Measurements from ENCODE around the gene STBD1.
"Not testable (repeated sequence)": the region's sequence is repeated elsewhere in the genome, so short reads cannot be mapped to it uniquely, and the experiment has no call there.

STBD1 gene

GRCh38 chr4:76305971-76306881 lies at the start of gene STBD1:
Gene STBD1 (plus strand): TSS chr4:76306733. CDS start chr4:76306770, 37 bp downstream.
- no peak for DNase-seq (ENCODE audit: low read depth in 2 of 2)

- no peak for DNase-seq (ENCODE audit: low read depth in 2 of 2)
These were observed 49.6 kb upstream of the STBD1 start for GRCh38 chr4:76256968-76257367.

- DNase-seq (ENCODE audit: low read depth in 2 of 2): no peak
These were observed 48.7 kb upstream of the STBD1 start for GRCh38 chr4:76257824-76258223.

GRCh38 chr4:76260571-76260970 lies 46.0 kb upstream of the STBD1 start:
- DNase-seq (ENCODE audit: low read depth in 2 of 2): no peak

GRCh38 chr4:76265631-76266218 lies 40.8 kb upstream of the STBD1 start:
- DNase-seq (ENCODE audit: low read depth in 2 of 2): no peak

- no peak for DNase-seq (ENCODE audit: low read depth in 2 of 2)
These were observed 39.9 kb upstream of the STBD1 start for GRCh38 chr4:76266627-76267026.

GRCh38 chr4:76267811-76268210 lies 38.7 kb upstream of the STBD1 start:
- DNase-seq (ENCODE audit: low read depth in 2 of 2): no peak

GRCh38 chr4:76270244-76271175 lies 36.0 kb upstream of the STBD1 start:
- no peak for DNase-seq (ENCODE audit: low read depth in 2 of 2)

GRCh38 chr4:76271248-76271647 lies 35.3 kb upstream of the STBD1 start:
- DNase-seq (ENCODE audit: low read depth in 2 of 2): no peak

- no peak for DNase-seq (ENCODE audit: low read depth in 2 of 2)
These were observed 34.5 kb upstream of the STBD1 start for GRCh38 chr4:76272073-76272472.

- DNase-seq (ENCODE audit: low read depth in 2 of 2): no peak
These were observed 34.0 kb upstream of the STBD1 start for GRCh38 chr4:76272582-76272981.

- DNase-seq (ENCODE audit: low read depth in 2 of 2): no peak
These were observed 33.5 kb upstream of the STBD1 start for GRCh38 chr4:76272999-76273398.

GRCh38 chr4:76275486-76276124 lies 30.9 kb upstream of the STBD1 start:
- DNase-seq (ENCODE audit: low read depth in 2 of 2): no peak

GRCh38 chr4:76276813-76277212 lies 29.7 kb upstream of the STBD1 start:
- no peak for DNase-seq (ENCODE audit: low read depth in 2 of 2)

- DNase-seq (ENCODE audit: low read depth in 2 of 2): no peak
These were observed 28.9 kb upstream of the STBD1 start for GRCh38 chr4:76277667-76278066.

- DNase-seq (ENCODE audit: low read depth in 2 of 2): no peak
These were observed 27.9 kb upstream of the STBD1 start for GRCh38 chr4:76278583-76278982.

- no peak for DNase-seq (ENCODE audit: low read depth in 2 of 2)
These were observed 27.1 kb upstream of the STBD1 start for GRCh38 chr4:76279462-76279861.

GRCh38 chr4:76280488-76281441 lies 25.8 kb upstream of the STBD1 start:
- DNase-seq (ENCODE audit: low read depth in 2 of 2): no peak

GRCh38 chr4:76281594-76281993 lies 24.9 kb upstream of the STBD1 start:
- not testable (repeated sequence) for DNase-seq (ENCODE audit: low read depth in 2 of 2)

GRCh38 chr4:76282941-76283689 lies 23.4 kb upstream of the STBD1 start:
- DNase-seq (ENCODE audit: low read depth in 2 of 2): no peak

All from stimulated activated CD8-positive, alpha-beta memory T cell treated with anti-CD3 and anti-CD28 coated beads, Interleukin-7, amount 100 ng/mL, for 1 hour (primary cell).